ENCODE results near the gene INIP.

INIP gene

DNA sequence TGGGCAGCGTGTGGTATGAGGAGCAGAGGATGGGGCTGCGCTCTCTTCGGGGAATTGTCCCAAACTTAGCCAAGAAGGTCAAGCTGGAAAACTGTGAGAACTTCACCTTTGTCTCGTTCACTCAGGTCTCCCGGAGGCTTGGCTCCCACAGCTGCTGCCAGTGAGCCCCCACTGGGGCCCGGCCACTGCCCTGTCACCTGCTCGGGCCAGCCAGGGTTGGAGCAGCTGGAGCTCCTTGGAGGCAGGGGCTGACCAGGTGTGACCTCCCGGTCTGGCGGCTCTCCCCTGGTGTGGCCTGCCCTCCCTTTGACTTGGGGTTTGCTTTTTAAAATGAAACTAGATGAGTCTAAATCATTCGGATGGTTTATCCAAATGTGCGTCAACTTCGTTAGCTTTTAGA is 58.0 kb downstream of the INIP start:
- no peak for ATAC-seq (ENCODE audit: insufficient read depth, low read depth)
- H3K4me2 ChIP-seq (ENCODE audit: insufficient read depth, low read length), result no peak overlapping the region
- DNase-seq, result no peak
- no peak overlapping the region for H3K9ac ChIP-seq (ENCODE audit: low read depth, low read length)
- H3K9me3 ChIP-seq (ENCODE audit: insufficient read depth, low read length, severe bottlenecking), result no peaks in the 10 kb centered on the region
- no peaks in the 10 kb centered on the region for H3K27me3 ChIP-seq (ENCODE audit: insufficient read depth, low read length, poor library complexity)
- H3K36me3 ChIP-seq (ENCODE audit: insufficient read depth, low read length), result peaks cover 12% of the 10 kb centered on the region
- TF ChIP-seq, protein P1, sequence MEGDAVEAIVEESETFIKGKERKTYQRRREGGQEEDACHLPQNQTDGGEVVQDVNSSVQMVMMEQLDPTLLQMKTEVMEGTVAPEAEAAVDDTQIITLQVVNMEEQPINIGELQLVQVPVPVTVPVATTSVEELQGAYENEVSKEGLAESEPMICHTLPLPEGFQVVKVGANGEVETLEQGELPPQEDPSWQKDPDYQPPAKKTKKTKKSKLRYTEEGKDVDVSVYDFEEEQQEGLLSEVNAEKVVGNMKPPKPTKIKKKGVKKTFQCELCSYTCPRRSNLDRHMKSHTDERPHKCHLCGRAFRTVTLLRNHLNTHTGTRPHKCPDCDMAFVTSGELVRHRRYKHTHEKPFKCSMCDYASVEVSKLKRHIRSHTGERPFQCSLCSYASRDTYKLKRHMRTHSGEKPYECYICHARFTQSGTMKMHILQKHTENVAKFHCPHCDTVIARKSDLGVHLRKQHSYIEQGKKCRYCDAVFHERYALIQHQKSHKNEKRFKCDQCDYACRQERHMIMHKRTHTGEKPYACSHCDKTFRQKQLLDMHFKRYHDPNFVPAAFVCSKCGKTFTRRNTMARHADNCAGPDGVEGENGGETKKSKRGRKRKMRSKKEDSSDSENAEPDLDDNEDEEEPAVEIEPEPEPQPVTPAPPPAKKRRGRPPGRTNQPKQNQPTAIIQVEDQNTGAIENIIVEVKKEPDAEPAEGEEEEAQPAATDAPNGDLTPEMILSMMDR (IDR thresholded peaks at IDR 0.05; ENCODE audit: borderline replicate concordance, extremely low read depth, low read length, poor library complexity, severe bottlenecking), result no peak
- no peaks in the 10 kb centered on the region for H3K79me2 ChIP-seq (ENCODE audit: insufficient read depth, low read length)
- no peaks in the 10 kb centered on the region for H3K4me1 ChIP-seq (ENCODE audit: insufficient read depth, low read length)
- H4K20me1 ChIP-seq (ENCODE audit: insufficient read depth, low read length), result no peaks in the 10 kb centered on the region
- no peak overlapping the region for H3K4me3 ChIP-seq (ENCODE audit: low read depth in 1 of 2, low read length in 2 of 2)
- H3K27ac ChIP-seq (ENCODE audit: low read length), result no peak overlapping the region
- H2AFZ ChIP-seq (ENCODE audit: low read depth, low read length), result no peak overlapping the region

- Histone ChIP-seq H3K79me2 (ENCODE audit: insufficient read depth, low read length) (no peaks in the 10 kb centered on the region), H3K27me3 (ENCODE audit: insufficient read depth, low read length, poor library complexity) (no peaks in the 10 kb centered on the region), H3K36me3 (ENCODE audit: insufficient read depth, low read length) (peaks cover 12% of the 10 kb centered on the region), H3K4me3 (ENCODE audit: low read depth in 1 of 2, low read length in 2 of 2) (no peak overlapping the region), H3K9me3 (ENCODE audit: insufficient read depth, low read length, severe bottlenecking) (no peaks in the 10 kb centered on the region), H3K27ac (ENCODE audit: low read length) (no peak overlapping the region), H4K20me1 (ENCODE audit: insufficient read depth, low read length) (no peaks in the 10 kb centered on the region), H3K4me1 (ENCODE audit: insufficient read depth, low read length) (no peaks in the 10 kb centered on the region), H2AFZ (ENCODE audit: low read depth, low read length) (no peak overlapping the region), H3K4me2 (ENCODE audit: insufficient read depth, low read length) (no peak overlapping the region), H3K9ac (ENCODE audit: low read depth, low read length) (no peak overlapping the region)
- ATAC-seq (ENCODE audit: insufficient read depth, low read depth), result no peak
- DNase-seq, result no peak
- TF ChIP-seq, protein P1 (IDR thresholded peaks at IDR 0.05; ENCODE audit: borderline replicate concordance, extremely low read depth, low read length, poor library complexity, severe bottlenecking), result no peak
- no peak for TF ChIP-seq EZH2 (IDR thresholded peaks at IDR 0.05; ENCODE audit: borderline replicate concordance, low read depth, low read length, severe bottlenecking)
These were observed 62.2 kb downstream of the INIP start for GRCh38 chr9:112655668-112656067.

GRCh38 chr9:112654282-112654681 is 63.6 kb downstream of the INIP start:
- TF ChIP-seq EZH2 (IDR thresholded peaks at IDR 0.05; ENCODE audit: borderline replicate concordance, low read depth, low read length, severe bottlenecking), result no peak
- TF ChIP-seq, protein P1 (IDR thresholded peaks at IDR 0.05; ENCODE audit: borderline replicate concordance, extremely low read depth, low read length, poor library complexity, severe bottlenecking), result no peak
- Histone ChIP-seq H3K27ac (ENCODE audit: low read length) (no peak overlapping the region), H3K36me3 (ENCODE audit: insufficient read depth, low read length) (peaks cover 3% of the 10 kb centered on the region), H3K9ac (ENCODE audit: low read depth, low read length) (no peak overlapping the region), H3K79me2 (ENCODE audit: insufficient read depth, low read length) (no peaks in the 10 kb centered on the region), H3K4me3 (ENCODE audit: low read depth in 1 of 2, low read length in 2 of 2) (no peak overlapping the region), H3K27me3 (ENCODE audit: insufficient read depth, low read length, poor library complexity) (no peaks in the 10 kb centered on the region), H3K4me1 (ENCODE audit: insufficient read depth, low read length) (no peaks in the 10 kb centered on the region), H3K9me3 (ENCODE audit: insufficient read depth, low read length, severe bottlenecking) (no peaks in the 10 kb centered on the region), H2AFZ (ENCODE audit: low read depth, low read length) (no peak overlapping the region), H3K4me2 (ENCODE audit: insufficient read depth, low read length) (no peak overlapping the region), H4K20me1 (ENCODE audit: insufficient read depth, low read length) (no peaks in the 10 kb centered on the region)
- DNase-seq (no peak), ATAC-seq (ENCODE audit: insufficient read depth, low read depth) (no peak)

GRCh38 chr9:112648624-112649023 is 69.3 kb downstream of the INIP start:
- H3K4me1 ChIP-seq (ENCODE audit: insufficient read depth, low read length), result no peaks in the 10 kb centered on the region
- no peaks in the 10 kb centered on the region for H3K27me3 ChIP-seq (ENCODE audit: insufficient read depth, low read length, poor library complexity)
- H3K27ac ChIP-seq (ENCODE audit: low read length), result no peak overlapping the region
- H2AFZ ChIP-seq (ENCODE audit: low read depth, low read length), result no peak overlapping the region
- TF ChIP-seq, protein P1 (IDR thresholded peaks at IDR 0.05; ENCODE audit: borderline replicate concordance, extremely low read depth, low read length, poor library complexity, severe bottlenecking), result no peak
- no peak for TF ChIP-seq EZH2 (IDR thresholded peaks at IDR 0.05; ENCODE audit: borderline replicate concordance, low read depth, low read length, severe bottlenecking)
- no peaks in the 10 kb centered on the region for H4K20me1 ChIP-seq (ENCODE audit: insufficient read depth, low read length)
- H3K9ac ChIP-seq (ENCODE audit: low read depth, low read length), result no peak overlapping the region
- H3K36me3 ChIP-seq (ENCODE audit: insufficient read depth, low read length), result peaks cover 26% of the 10 kb centered on the region
- DNase-seq (no peak), ATAC-seq (ENCODE audit: insufficient read depth, low read depth) (no peak)
- no peak overlapping the region for H3K4me3 ChIP-seq (ENCODE audit: low read depth in 1 of 2, low read length in 2 of 2)
- H3K4me2 ChIP-seq (ENCODE audit: insufficient read depth, low read length), result no peak overlapping the region
- H3K79me2 ChIP-seq (ENCODE audit: insufficient read depth, low read length), result no peaks in the 10 kb centered on the region
- peaks cover 14% of the 10 kb centered on the region for H3K9me3 ChIP-seq (ENCODE audit: insufficient read depth, low read length, severe bottlenecking)

Data from DND-41 (cell line).